ENCODE measurements around the gene USP48.
"Not testable (repeated sequence)": the region's sequence is repeated elsewhere in the genome, so short reads cannot be mapped to it uniquely, and the experiment has no call there.

The USP48 gene

DNA sequence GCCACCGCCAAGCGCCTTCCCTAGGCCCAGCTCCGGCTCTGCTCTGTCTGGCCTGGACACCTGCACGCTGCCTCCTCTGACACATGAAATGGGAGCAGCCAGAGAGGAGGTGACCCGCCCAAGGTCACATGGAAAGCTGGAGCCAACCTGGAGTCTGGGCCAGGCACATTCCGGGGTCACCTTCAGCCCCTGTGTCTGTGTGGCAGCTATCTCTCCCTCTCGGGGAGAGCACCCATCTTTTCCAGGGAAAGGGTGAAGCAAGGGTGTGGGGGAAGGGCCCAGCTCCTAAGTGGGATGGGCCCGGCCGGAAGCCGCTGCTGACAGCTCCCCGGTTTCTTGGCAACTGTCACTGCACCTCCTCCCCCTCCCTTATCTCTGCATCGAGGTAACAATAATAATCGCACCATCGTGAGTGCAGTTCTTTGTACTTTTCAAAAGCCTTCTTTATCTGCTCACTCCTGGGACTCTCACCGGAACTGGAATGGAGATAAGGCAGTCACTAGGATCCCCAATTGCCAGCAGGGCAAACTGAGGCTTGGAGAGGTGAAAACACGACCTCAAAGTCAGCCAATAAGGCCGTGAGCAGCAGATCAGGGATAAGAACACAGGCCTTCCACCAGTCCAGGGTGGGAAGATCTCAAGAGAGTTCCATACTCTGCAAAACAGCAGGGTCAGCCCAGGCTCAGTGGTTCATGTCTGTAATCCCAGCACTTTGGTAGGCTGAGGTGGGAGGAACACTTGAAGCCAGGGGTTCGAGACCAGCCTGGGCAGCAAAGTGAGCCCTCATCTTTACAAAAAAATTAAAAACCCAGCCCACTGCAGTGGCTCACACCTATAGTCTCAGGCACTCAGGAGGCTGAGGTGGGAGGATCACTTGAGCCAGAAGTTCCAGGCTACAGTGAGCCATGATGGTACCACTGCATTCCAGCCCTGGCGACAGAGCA, 150.7 kb downstream of the USP48 start:
- Histone ChIP-seq H3K27me3 (peaks cover 0 to 76% of the 10 kb centered on the region in 2 donors), H3K36me3 (no peaks in the 10 kb centered on the region), H3K4me3 (no peak overlapping the region), H3K27ac (no peak overlapping the region), H3K9me3 (no peaks in the 10 kb centered on the region), H3K4me1 (no peaks in the 10 kb centered on the region)
- intact Hi-C loops (cut with DNase I; ENCODE audit: low total_unique reads) = no loop called here
- DNase-seq = no peak
- TF ChIP-seq, protein P1, sequence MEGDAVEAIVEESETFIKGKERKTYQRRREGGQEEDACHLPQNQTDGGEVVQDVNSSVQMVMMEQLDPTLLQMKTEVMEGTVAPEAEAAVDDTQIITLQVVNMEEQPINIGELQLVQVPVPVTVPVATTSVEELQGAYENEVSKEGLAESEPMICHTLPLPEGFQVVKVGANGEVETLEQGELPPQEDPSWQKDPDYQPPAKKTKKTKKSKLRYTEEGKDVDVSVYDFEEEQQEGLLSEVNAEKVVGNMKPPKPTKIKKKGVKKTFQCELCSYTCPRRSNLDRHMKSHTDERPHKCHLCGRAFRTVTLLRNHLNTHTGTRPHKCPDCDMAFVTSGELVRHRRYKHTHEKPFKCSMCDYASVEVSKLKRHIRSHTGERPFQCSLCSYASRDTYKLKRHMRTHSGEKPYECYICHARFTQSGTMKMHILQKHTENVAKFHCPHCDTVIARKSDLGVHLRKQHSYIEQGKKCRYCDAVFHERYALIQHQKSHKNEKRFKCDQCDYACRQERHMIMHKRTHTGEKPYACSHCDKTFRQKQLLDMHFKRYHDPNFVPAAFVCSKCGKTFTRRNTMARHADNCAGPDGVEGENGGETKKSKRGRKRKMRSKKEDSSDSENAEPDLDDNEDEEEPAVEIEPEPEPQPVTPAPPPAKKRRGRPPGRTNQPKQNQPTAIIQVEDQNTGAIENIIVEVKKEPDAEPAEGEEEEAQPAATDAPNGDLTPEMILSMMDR (IDR thresholded peaks at IDR 0.05) = no peak

DNA sequence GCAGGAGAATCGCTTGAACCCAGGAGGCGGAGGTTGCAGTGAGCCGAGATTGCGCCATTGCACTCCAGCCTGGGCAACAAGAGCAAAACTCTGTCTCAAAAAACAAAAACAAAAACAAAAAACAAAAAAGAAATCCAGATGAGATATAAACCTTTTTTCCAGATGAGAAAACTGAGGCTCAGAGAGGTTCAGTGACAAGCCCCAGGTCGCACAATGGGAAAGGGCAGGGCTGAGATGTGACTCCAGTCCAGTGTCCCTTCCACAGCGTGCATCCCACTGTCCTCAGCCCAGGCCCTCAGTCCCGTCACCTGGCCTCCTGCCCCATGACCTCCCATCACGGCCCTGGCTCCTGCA, 151.4 kb downstream of the USP48 start:
- H3K27me3 ChIP-seq = peaks cover 0 to 82% of the 10 kb centered on the region in 2 donors
- H3K4me3 ChIP-seq; H3K27ac ChIP-seq; H3K4me1 ChIP-seq; H3K36me3 ChIP-seq; intact Hi-C loops (cut with DNase I; ENCODE audit: low total_unique reads); H3K9me3 ChIP-seq; DNase-seq: not testable (repeated sequence)

DNA sequence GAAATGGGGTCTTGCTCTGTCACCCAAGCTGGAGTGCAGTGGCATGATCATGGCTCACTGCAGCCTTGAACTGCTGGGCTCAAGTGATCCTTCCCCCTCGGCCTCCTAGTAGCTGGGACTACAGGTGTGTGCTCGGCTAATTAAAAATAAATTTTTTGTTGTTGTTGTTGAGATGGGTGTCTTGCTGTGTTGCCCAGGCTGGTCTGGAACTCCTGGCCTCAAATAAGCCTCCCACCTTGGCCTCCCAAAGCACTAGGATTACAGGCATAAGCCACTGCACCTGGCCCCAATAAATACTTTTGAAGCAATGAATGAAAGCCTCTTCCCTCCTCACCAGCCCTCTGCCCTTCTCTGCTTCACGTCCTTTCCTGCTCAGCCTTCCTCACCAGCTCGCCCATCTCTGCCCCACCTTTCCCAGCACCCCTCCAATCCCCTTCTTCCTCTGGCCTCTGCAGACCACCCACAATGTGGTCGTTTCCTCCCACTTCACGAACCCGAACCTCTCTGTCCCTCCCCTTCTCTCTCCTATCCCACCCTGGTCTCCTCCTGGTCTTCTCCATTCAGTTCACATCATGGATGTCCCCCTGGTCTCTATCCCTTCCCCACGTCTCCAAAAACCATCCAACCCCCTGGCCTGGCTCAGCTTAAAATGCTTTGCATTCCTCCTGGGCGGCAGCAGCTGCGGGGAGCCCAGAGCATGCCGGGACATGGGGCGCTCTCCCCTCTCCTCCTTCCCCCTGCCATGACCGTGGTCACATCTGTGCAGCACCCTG, 152.2 kb downstream of the USP48 start:
- TF ChIP-seq, protein P1 (IDR thresholded peaks at IDR 0.05) = no peak
- Histone ChIP-seq H3K4me3 (no peak overlapping the region), H3K27ac (no peak overlapping the region), H3K4me1 (no peaks in the 10 kb centered on the region), H3K36me3 (no peaks in the 10 kb centered on the region), H3K9me3 (no peaks in the 10 kb centered on the region), H3K27me3 (peaks cover 0 to 82% of the 10 kb centered on the region in 2 donors)
- intact Hi-C loops (cut with DNase I; ENCODE audit: low total_unique reads) = no loop called here
- no peak for DNase-seq

DNA sequence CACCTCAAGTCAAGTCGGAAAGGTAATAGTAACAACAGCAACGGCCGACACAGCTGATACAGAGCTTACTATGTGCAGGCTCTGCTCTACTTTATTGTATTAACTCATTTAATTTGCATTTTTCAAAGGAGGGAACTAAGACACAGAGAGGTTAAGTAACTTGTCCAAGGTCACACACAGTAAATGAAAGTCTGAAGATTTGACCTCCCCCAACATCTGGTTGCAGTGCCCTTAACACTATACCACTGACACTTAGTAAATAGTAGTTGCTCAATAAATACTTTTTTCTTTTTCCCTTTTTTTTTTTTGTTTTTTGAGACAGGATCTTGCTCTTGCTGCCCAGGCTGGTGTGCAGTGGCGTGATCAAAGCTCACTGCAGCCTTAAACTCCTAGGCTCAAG, 153.0 kb downstream of the USP48 start:
- Histone ChIP-seq H3K9me3 (no peaks in the 10 kb centered on the region), H3K36me3 (no peaks in the 10 kb centered on the region), H3K27me3 (peaks cover 0 to 77% of the 10 kb centered on the region in 2 donors), H3K4me1 (no peaks in the 10 kb centered on the region), H3K4me3 (no peak overlapping the region), H3K27ac (no peak overlapping the region)
- TF ChIP-seq, protein P1 (IDR thresholded peaks at IDR 0.05) = no peak
- DNase-seq = no peak
- intact Hi-C loops (cut with DNase I; ENCODE audit: low total_unique reads) = no loop called here

DNA sequence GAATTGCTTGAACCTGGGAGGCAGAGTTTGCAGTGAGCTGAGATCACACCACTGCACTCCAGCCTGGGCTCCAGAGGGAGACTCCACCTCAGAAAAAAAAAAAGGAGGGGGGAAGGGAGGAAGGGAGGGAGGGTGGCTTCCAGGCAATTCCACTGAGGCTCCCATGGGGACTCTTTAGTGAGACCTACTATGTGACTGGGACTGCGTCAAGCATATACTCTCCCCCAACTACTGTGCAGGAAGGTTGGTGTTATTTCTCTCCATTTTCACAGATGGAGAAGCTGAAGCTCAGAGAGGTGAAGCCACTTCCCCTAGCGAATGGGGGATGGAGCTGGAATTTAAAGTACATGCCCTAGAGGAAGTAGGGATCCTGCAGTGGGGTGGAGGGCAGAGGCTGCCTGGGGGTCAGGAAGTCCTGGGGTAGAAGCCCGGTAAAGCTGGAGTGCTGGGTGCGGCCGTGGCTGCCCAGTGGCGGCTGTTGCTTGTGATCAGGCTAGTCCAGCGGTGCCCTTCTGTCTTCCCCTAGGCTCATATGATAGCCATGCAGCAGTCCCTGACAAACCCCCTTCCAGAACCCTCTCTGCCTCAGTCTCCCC, 154.1 kb downstream of the USP48 start:
- no peak overlapping the region for H3K4me3 ChIP-seq
- peaks cover 0 to 77% of the 10 kb centered on the region in 2 donors for H3K27me3 ChIP-seq
- H3K36me3 ChIP-seq = no peaks in the 10 kb centered on the region
- intact Hi-C loops (cut with DNase I; ENCODE audit: low total_unique reads) = no loop called here
- H3K4me1 ChIP-seq = peaks cover 0 to under 1% (median 0%) of the 10 kb centered on the region in 4 donors
- H3K9me3 ChIP-seq = no peaks in the 10 kb centered on the region
- H3K27ac ChIP-seq = no peak overlapping the region
- DNase-seq = no peak
- TF ChIP-seq, protein P1 (IDR thresholded peaks at IDR 0.05) = no peak
